ENCODE data around the gene SMIM38. TPM values are rescaled to one million over a fixed set of nuclear protein-coding genes. Genes with fewer than 3 reads are reported as not detected.

The SMIM38 gene
- total and polyA plus RNA-seq, 2 of the 4 experiments (the other 2 are of a cell fraction) = under 0.01 to 0.05 TPM

- TF ChIP-seq SMC3 (IDR thresholded peaks at IDR 0.05; ENCODE audit: low read depth, low read length) = peak; percentile 36; the same call in 1 of the 2 replicates
These were observed 10.7 kb downstream of the SMIM38 start (continued) for GRCh38 chr11:69166218-69167115.

GRCh38 chr11:69167130-69167915 lies 11.6 kb downstream of the SMIM38 start:
- H2BK120ac ChIP-seq (ENCODE audit: low read depth, low read length) = peak overlapping the region; percentile 91

More at GRCh38 chr11:69167130-69167915, 11.6 kb downstream of the SMIM38 start:
- peak overlapping the region; percentile 52 to 83; a peak in 2 of 4 replicates for H4K8ac ChIP-seq (ENCODE audit: low read depth in 2 of 2, low read length in 2 of 2)
- H4K20me1 ChIP-seq (ENCODE audit: insufficient read depth, low read length) = no peaks in the 10 kb centered on the region
- H3K27me3 ChIP-seq (ENCODE audit: control insufficient read depth, insufficient read depth, low read length) = no peaks in the 10 kb centered on the region
- H3K4me2 ChIP-seq (ENCODE audit: low read depth, low read length) = no peak overlapping the region
- H3K79me1 ChIP-seq (ENCODE audit: low read depth in 1 of 2, low read length in 2 of 2) = no peaks in the 10 kb centered on the region
- no peak overlapping the region for H3K9ac ChIP-seq (ENCODE audit: low read depth, low read length)
- WGBS, 2 experiments (ENCODE audit: extremely low coverage in 2 of 2, insufficient read length in 1 of 2) = 100% methylated on average over 3 of the region's 10 CpGs; no CpG with 5 or more reads in 1 of the 2 experiments
- POLR2A ChIA-PET (ENCODE audit: unreplicated experiment) = no interaction called here
- no peak overlapping the region for H3K23ac ChIP-seq (ENCODE audit: low read depth, low read length)
- dilution Hi-C loops (cut with HindIII; ENCODE audit: low sequenced_read_pairs, unreplicated experiment) (no loop called here), intact Hi-C loops (cut with micrococcal nuclease) (no loop called here), in situ Hi-C loops (cut with MboI; ENCODE audit: low sequenced_read_pairs) (no loop called here)
- no peak overlapping the region for H3K4me3 ChIP-seq (ENCODE audit: insufficient read depth, low read depth, low read length)
- peak overlapping the region; percentile 36; the same call in 1 of the 2 replicates for H4K5ac ChIP-seq (ENCODE audit: low read depth, low read length)
- H3K18ac ChIP-seq (ENCODE audit: low read depth, low read length) = peak overlapping the region; percentile 43
- ATAC-seq (ENCODE audit: low read depth) = peak; percentile 2; the same call in 1 of the 2 replicates
- peaks cover 14% of the 10 kb centered on the region for H3K4me1 ChIP-seq (ENCODE audit: control insufficient read depth, insufficient read depth, low read length)
- H2BK20ac ChIP-seq (ENCODE audit: low read depth, low read length) = peak overlapping the region; percentile 95
- no TSS peak for BruUV-seq (replicated peaks)
- H2AFZ ChIP-seq (replicated peaks; ENCODE audit: low read length, poor library complexity) = peak overlapping the region; percentile 44
- no peak overlapping the region for H3K56ac ChIP-seq (ENCODE audit: extremely low read depth, insufficient read depth, low read length)
- H3K36me3 ChIP-seq (ENCODE audit: control insufficient read depth, insufficient read depth, low read length) = no peaks in the 10 kb centered on the region
- peak overlapping the region; percentile 91 for H3K14ac ChIP-seq (replicated peaks; ENCODE audit: low read depth, low read length)
- H3K4ac ChIP-seq (ENCODE audit: low read depth, low read length) = peak overlapping the region; percentile 94
- H2AK9ac ChIP-seq (replicated peaks; ENCODE audit: low read depth, low read length, poor library complexity) = peak overlapping the region; percentile 58
- no peaks in the 10 kb centered on the region for H3K9me3 ChIP-seq (ENCODE audit: control insufficient read depth, insufficient read depth, low read length)
- no peak for DNase-seq
- H4K91ac ChIP-seq (ENCODE audit: insufficient read depth, low read depth, low read length) = peak overlapping the region; percentile 95
- peak overlapping the region; percentile 96 for H2AK5ac ChIP-seq (ENCODE audit: low read depth, low read length)
- no peak overlapping the region for H3K27ac ChIP-seq (ENCODE audit: insufficient read depth, low read length)
- H2BK15ac ChIP-seq (ENCODE audit: low read depth, low read length) = peak overlapping the region; percentile 63; the same call in 2 of the 3 replicates
- TF ChIP-seq RAD21 (IDR thresholded peaks at IDR 0.05; ENCODE audit: low read length) (no peak), SMC3 (IDR thresholded peaks at IDR 0.05; ENCODE audit: low read depth, low read length) (no peak), MAZ (IDR thresholded peaks at IDR 0.05; ENCODE audit: borderline replicate concordance, low read depth, low read length) (no peak), USF2 (IDR thresholded peaks at IDR 0.05; ENCODE audit: low read depth, low read length) (no peak), CTCF (conservative IDR thresholded peaks at IDR 0.05; ENCODE audit: low read depth, low read length) (no peak), MAFK (IDR thresholded peaks at IDR 0.05; ENCODE audit: low read depth, low read length) (no peak), RFX5 (IDR thresholded peaks at IDR 0.05; ENCODE audit: low read depth, low read length) (no peak), NFE2L2 (IDR thresholded peaks at IDR 0.05; ENCODE audit: low read depth, low read length) (no peak), MXI1 (IDR thresholded peaks at IDR 0.05; ENCODE audit: borderline replicate concordance, low read depth, low read length) (no peak)
- CTCF ChIA-PET = no interaction called here
- peak overlapping the region; percentile 4 for H2BK5ac ChIP-seq (ENCODE audit: low read depth, low read length, poor library complexity, severe bottlenecking)
- peaks cover 6% of the 10 kb centered on the region for H3K9me1 ChIP-seq (ENCODE audit: insufficient read depth, low read length)

All from IMR-90 (cell line).